ENCODE measurements around the gene ABCC11. TPM values are rescaled to one million over a fixed set of nuclear protein-coding genes. Genes with fewer than 3 reads are reported as not detected.
"Not testable (repeated sequence)": the region's sequence is repeated elsewhere in the genome, so short reads cannot be mapped to it uniquely, and the experiment has no call there.

Gene ABCC11
- total RNA-seq, 4 donors from 2014 or later: 0.24 to 1.2 (median 0.58) TPM

DNA sequence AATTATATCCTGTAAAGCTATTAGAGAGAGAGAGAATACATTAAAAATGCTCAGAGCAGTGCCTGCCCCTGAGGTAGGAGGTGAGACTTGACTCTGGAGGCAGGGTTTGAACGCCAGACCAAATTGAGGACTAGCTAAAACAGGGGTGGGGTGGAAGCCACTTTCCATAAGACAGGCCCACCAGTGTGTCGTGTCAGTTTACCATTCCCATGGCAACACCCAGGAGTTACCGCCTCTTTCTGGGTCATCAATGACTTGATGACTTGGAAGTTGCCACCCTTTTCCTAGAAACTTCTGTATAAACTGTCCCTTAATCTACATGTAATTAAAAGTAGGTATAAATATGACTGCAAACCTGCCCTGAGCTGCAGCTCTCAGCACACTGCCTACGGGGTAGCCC, 59.6 kb downstream of the ABCC11 start:
- no peak for DNase-seq (ENCODE audit: low spot score)
- TF ChIP-seq, protein P1, sequence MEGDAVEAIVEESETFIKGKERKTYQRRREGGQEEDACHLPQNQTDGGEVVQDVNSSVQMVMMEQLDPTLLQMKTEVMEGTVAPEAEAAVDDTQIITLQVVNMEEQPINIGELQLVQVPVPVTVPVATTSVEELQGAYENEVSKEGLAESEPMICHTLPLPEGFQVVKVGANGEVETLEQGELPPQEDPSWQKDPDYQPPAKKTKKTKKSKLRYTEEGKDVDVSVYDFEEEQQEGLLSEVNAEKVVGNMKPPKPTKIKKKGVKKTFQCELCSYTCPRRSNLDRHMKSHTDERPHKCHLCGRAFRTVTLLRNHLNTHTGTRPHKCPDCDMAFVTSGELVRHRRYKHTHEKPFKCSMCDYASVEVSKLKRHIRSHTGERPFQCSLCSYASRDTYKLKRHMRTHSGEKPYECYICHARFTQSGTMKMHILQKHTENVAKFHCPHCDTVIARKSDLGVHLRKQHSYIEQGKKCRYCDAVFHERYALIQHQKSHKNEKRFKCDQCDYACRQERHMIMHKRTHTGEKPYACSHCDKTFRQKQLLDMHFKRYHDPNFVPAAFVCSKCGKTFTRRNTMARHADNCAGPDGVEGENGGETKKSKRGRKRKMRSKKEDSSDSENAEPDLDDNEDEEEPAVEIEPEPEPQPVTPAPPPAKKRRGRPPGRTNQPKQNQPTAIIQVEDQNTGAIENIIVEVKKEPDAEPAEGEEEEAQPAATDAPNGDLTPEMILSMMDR (IDR thresholded peaks at IDR 0.05): no peak
- ATAC-seq (ENCODE audit: low FRiP score): no peak

DNA sequence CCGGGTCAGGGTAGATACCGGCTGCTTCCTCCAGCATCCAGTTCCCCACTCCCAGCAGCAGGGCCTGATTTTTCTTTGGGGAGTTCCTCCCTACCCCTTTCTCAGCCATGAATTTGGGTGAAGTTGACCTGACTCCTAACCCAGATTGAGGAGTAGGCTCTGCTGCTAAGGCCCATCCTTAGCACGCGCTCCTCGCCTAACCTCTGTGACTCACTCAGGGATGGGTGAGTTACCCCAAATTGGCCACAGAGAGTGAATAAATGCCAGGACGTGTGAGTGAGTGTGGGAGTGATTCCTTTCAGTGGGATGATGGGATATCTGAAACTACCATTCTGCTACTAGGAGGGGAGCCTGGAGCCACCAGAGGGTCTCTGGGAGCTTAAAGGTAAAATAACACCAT, 62.7 kb downstream of the ABCC11 start:
- TF ChIP-seq, protein P1 (IDR thresholded peaks at IDR 0.05): no peak
- no peak for DNase-seq (ENCODE audit: low spot score)
- ATAC-seq (ENCODE audit: low FRiP score): no peak

DNA sequence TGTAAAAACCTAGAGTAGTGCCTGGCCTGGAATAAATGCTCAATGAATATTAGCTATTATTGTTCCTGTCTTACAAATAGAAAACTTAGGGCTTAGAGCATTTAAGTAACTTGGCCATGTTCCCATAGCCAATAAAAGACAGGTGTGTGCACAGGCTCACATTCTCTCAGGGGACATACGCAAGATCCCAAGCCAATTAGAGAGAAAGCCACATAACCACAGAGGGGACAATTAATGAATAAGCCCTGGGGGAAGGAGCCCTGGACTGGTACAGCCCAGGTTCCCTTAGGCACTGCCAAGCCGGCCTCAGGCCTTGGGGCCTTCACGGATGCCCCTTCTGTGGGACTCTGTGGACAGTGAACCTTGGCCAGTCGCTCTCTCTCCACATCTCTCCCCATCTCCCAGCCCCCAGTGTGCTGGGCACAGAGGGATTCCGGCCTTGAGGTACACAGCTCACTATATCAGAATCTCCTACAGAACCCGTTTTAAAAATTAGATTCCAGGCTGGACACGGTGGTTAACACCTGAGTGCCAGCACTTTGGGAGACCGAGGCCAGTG, 64.3 kb downstream of the ABCC11 start:
- DNase-seq (ENCODE audit: low spot score) (no peak), ATAC-seq (ENCODE audit: low FRiP score) (no peak)
- TF ChIP-seq, protein P1 (IDR thresholded peaks at IDR 0.05): no peak

DNA sequence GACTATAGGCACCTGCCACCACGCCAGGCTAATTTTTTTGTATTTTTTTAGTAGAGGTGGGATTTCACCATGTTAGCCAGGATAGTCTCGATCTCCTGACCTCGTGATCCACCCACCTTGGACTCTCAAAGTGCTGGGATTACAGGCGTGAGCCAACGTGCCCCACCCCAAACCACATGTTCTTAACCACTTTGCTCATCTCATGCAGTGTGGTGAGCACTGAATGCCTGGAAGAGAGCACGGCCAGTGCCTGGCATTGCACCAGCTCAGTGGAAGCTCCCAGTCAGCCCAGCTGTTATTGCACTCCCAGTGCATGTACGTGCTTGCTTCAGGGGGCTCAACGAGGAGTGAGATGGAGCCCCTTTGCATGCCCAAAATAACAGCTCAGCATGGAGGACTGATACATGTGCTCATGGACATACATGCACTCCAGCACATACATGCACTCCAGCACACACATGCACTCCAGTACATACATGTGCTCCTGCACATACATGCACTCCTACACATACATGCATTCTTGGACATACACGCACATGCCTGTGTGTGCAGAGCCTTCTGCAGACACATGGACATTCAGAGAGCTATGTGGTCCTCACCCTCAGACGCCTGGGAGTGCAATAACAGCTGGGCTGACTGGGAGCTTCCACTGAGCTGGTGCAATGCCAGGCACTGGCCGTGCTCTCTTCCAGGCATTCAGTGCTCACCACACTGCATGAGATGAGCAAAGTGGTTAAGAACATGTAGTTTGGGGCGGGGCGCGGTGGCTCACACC, 65.4 kb downstream of the ABCC11 start:
- DNase-seq (ENCODE audit: low spot score); ATAC-seq (ENCODE audit: low FRiP score): not testable (repeated sequence)

DNA sequence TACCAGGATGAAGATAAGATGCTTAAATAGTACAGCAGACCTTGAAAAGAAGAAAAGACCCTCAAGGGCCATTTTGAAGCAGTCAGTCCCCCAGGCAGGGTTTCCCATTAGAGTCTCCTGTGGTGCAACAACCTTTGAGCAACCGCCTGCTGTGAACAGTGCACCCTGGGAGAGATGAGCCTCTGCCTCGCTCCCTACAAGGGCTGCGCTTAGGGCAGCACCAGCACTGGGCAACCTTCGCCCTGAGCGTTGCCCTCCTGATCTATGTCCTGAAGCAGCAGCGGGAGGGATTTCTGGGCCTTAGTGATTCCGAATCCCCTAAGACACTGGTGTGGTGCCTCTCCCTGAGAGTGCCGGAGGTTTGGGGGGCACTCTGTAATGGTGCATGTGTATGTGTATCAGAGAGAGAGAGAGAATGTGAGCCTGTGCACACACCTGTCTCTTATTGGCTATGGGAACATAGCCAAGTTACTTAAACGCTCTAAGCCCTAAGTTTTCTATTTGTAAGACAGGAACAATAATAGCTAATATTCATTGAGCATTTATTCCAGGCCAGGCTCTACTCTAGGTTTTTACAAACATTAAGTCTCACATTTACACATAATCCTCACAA, 66.4 kb downstream of the ABCC11 start:
- TF ChIP-seq, protein P1 (IDR thresholded peaks at IDR 0.05): no peak
- DNase-seq (ENCODE audit: low spot score): no peak

DNA sequence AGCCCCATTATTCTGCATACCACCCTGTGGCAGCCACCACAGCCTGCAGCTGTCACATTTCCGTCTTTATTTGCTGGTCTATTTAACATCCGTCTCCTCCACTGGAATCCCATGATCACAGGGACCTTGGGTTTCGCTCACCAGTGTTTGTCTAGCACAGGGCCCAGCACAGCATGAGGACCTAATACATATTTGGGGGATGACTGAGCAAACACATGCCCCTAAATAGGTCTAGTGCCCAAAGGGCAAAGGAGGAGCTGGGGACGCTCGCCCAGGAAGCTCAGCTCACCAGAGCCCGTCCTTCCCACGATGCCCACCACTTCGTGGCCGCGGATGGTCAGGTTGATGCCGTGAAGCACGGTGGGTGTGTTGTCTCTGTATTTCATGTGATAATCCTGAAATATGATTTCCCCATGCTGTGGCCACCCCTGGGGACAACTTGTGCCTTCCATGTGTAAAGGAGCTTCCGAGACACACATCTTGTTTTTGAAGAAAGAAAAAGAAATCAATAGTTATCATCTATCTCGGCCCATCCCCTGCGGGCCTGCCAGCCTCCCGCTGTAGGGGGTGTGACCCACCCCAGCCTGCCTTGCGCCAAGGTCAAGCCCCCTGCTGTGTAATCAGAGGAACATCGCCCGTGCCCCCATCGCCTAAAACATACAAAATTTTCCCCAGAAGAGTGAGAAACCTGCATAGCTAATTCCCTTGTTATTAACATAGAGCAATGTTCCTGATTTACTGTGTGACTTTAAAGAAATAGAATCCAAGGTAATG, 70.5 kb downstream of the ABCC11 start:
- TF ChIP-seq, protein P1 (IDR thresholded peaks at IDR 0.05): no peak
- ATAC-seq (ENCODE audit: low FRiP score): no peak
- DNase-seq (ENCODE audit: low spot score): no peak

More for the DNA sequence above, 66.4 kb downstream of the ABCC11 start:
- no peak for ATAC-seq (ENCODE audit: low FRiP score)

DNA sequence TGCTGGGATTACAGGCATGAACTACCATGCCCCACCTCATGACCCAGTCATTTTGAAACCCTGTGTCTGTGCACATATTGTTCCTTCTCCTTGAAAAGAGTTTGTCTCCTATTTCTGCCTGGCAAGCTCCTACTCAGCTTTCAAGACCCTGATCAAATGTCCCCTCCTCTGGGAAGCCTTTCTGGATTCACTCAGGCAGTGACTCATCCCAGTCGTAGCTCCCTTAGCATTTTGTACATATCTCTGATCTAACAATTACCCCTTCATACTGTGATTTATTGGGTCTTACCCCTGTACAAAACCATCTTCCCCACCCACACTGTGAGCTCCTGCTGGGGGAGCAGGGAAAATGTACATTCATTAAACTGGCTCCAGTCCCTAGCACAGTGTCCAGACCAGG, 73.5 kb downstream of the ABCC11 start:
- TF ChIP-seq, protein P1 (IDR thresholded peaks at IDR 0.05): no peak
- DNase-seq (ENCODE audit: low spot score) (no peak), ATAC-seq (ENCODE audit: low FRiP score) (no peak)

All from omental fat pad (tissue), 4 donors.